GM11168 (cell line): ENCODE data around the gene TM9SF1.

Experiments used
- in situ Hi-C: fragments of 300-500 bp; cut with MboI; formaldehyde crosslinking; loops from one replicate; pipeline ENCODE4 v1.12.0; 2022; ENCODE audit warnings: low sequenced_read_pairs; ENCODE audit not compliant: unreplicated experiment

Gene TM9SF1

GRCh38 chr14:24181371-24182077, 13.7 kb downstream of the TM9SF1 start:
- in situ Hi-C loops, result no loop called here

DNA sequence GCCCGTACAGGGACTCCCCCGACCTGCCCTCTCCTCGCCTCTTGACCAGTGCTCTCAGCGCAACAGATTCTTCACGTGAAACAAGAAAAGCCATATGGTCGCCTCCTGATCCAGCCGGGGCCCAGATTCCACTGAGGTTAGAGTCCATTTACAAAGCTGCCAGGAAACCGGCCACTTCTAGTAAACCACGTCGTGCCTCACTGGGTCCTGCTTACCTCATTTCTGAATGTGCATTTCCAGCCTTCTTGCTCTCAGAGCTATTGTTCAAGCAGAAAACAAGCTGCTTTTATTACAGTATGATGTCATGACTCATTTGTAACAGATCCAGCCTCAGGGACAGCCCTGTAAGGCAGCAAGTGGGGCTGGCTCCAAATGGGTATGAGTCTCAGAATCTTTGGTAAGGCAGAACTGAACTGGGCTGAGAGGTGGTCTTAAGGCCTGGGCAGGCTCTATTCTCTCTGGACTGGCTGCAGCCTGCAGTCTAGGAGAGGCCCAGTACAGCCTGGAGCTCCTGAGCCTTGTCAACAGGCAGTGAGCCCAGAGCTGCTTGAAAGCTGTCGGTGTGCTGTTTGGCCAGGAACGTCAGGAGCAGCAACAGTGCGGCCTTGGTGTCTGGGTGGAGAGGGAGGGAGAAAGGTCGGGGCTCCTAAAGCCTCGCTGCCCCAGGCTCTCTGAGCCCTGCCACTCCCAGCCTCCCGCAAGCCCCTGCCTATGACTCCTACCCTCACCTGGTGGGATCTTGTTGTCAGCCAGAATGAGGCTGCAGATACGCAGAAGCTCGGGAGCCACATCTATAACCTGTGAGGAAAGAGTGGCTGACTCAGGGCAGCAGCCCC, 15.1 kb downstream of the TM9SF1 start:
- in situ Hi-C loops, result no loop called here

DNA sequence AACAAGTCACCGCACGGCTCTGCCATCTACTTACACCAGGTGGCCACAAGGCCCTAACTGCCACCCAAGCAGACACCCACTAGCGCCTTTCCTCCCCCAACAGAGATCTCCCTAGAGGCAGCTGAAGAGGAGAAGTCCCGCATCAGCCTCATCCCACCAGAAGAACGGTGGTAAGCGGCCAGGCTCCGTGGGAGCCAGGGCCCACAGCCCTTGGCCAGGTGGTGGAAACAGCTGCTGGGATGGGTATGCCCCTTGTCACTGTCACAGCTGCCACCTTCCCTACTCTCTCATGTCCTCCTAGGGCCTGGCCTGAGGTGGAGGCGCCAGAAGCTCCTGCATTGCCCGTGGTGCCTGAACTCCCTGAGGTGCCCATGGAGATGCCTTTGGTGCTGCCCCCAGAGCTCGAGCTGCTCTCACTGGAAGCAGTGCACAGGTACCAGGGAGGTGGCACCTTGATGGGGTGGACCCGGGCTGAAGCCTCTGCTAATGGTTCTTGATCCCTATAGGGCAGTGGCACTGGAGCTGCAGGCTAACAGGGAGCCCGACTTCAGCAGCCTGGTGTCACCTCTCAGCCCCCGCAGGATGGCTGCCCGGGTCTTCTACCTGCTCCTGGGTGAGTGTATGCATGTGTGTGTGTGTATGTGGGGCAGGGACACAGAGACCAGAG, 15.8 kb downstream of the TM9SF1 start:
- in situ Hi-C loops, result no loop called here

DNA sequence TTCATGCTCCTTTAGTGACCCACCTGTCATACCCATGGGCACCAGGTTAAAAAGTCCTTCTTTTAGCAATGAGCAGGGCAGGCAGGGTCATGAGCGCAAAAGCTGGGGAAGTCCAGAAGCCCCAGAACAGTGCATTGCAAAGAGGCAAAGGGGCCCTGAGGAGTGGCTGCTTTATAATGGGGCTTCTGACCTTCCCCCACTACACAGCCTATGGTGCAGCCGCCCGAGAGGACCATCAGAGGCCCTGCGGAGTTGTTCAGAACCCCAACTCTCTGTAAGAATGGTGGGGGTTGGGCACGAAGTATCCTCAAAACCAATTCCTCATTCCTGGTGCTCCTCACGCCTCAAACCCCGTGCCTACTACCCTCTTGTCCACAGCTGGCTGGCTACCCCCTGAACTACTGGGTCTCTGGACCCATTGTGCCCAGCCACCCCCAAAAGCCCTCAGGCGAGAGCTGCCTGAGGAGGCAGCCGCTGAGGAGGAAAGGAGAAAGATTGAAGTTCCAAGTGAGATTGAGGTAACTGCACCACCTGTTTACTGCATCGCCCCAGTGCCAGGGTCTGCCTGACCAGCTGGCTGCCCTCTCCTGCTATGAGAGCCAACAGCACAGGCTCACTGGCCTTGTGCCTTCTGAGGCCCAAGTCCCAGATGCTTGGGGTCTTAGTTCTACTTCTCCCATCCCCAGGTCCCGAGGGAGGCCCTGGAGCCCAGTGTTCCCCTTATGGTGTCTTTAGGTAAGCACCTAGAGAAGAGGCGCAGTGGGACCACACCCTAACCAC, 16.7 kb downstream of the TM9SF1 start:
- in situ Hi-C loops, result no loop called here

DNA sequence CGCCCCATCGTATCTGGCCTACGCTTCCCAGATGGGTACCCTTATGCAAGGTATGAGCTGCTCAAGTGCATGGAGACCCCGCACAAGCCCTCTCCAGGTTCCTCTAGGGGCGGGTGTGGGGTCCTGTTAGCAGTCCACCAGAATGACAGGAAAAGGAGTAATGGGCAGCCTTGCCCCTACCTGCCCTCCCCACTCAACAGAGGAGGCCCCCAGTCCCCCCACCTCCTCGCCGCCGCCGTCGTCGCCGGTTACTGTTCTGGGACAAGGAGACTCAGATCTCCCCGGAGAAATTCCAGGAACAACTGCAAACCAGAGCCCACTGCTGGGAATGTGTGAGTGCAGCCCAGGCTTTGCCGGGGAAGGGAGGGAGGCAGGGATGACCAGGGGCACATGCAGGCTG, 17.4 kb downstream of the TM9SF1 start:
- in situ Hi-C loops, result no loop called here

- in situ Hi-C loops, result no loop called here
These were observed 18.0 kb downstream of the TM9SF1 start for GRCh38 chr14:24177041-24177825.

GRCh38 chr14:24176599-24176998, 18.6 kb downstream of the TM9SF1 start:
- in situ Hi-C loops, result no loop called here

DNA sequence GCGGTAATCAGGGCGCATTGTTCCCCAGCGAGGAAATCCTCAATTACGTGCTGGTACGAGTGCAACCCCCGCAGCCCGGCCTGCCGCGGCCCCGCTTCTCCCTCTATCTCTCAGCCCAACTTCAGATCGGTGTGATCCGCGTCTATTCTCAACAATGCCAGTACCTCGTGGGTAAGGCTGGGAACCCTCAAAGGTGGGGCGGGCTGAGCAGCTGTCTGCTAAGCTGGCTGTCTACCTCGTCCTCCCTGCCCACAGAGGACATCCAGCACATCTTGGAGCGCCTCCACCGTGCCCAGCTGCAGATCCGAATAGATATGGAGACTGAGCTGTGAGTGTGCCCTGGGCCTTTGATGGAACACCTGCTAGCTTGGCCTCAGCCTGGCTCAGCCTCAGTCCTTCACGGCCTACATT, 22.4 kb downstream of the TM9SF1 start:
- in situ Hi-C loops, result no loop called here

DNA sequence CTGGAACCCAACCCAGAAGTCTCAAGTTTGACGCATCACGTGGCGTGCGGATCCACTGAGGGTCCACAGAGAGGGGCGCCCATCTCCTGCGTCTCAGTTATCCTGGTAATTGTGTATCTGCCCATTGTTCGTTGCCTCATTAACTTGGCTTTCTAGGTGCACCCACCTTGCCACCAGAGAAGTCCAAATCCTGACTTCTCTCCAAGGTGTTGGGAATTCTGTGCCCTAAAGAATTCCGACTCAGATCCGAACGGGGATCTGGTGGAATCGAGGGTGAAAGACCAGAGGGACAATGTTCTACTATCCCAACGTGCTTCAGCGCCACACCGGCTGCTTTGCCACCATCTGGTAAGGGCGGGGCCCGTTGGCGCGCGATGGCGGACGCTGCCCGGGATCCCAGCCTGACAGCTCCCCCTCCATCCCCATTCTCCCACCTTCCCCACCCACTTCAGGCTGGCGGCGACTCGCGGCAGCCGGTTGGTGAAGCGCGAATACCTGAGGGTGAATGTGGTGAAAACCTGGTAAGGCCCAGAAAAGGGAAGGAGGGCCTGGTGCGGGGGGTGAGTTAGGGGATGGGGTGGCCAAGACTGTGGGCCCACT, 22.9 kb downstream of the TM9SF1 start:
- in situ Hi-C loops, result no loop called here

DNA sequence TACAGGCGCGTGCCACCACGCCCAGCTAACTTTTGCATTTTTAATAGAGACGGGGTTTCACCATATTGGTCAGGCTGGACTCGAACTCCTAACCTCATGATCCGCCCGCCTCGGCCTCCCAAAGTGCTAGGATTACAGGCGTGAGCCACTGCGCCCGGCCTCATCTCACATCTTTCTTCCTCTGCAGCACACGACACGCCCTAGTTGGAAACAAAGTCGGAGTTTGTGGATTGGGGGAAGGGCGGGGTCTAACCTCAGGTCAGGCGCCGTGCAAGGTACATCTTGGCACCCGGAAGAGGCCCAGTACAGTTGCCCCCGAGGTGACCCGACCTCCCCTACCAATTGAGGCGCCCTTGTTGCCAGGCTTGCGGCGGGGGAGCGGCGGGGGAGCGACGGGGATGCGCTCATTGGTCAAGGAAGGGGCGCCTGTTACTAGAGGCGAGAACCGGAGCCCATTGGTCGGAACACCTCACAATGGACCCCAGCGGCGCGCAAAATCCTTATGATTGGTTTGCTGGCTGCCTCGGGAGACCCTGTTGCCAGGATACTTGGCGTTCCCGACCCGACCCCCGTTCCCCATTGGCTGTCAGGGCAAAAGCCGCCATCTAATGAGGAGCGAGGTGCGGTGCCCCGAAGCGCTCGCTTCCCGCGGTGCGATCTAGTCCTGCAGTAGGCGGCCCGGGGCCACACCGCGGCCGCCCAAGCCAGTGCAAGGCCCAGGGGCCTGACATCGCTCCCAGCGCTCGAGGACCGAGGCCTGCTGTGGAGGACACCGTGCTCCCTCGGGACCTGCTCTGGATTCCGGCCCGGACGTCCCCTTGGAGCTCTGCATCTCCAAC, 23.6 kb downstream of the TM9SF1 start, which contains the start of gene REC8:
Gene REC8 (plus strand): TSS at position 659 of the 839 bp plus-strand sequence. CDS start 473 bp downstream, outside the sequence.
- in situ Hi-C loops, result no loop called here

GRCh38 chr14:24167469-24168114, 27.6 kb downstream of the TM9SF1 start:
- in situ Hi-C loops, result no loop called here

- in situ Hi-C loops, result no loop called here
These were observed 29.5 kb downstream of the TM9SF1 start for GRCh38 chr14:24165785-24166184.

DNA sequence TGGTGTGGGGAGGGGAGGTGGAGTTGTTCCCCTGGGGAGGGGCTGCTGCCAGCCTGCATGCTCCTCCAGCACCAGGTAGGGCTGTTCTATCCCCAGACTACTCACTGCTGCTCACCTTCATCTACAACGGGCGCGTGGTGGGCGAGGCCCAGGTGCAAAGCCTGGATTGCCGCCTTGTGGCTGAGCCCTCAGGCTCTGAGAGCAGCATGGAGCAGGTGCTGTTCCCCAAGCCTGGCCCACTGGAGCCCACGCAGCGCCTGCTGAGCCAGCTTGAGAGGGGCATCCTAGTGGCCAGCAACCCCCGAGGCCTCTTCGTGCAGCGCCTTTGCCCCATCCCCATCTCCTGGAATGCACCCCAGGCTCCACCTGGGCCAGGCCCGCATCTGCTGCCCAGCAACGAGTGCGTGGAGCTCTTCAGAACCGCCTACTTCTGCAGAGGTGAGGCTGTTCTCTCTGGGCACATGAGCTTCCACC, 30.7 kb downstream of the TM9SF1 start:
- in situ Hi-C loops, result no loop called here

DNA sequence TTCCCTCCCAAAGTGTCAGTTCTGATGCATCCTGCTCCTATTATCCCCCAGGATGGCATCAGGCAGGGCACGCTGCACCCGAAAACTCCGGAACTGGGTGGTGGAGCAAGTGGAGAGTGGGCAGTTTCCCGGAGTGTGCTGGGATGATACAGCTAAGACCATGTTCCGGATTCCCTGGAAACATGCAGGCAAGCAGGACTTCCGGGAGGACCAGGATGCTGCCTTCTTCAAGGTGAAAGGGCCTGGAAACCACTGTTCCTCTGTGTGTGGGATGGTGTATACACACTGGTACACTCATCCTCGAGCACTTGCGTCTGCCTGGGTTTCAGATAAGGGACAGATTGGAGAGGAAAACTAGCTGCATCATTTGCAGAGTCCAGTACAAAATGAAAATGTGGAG, 33.1 kb downstream of the TM9SF1 start:
- in situ Hi-C loops, result no loop called here

- in situ Hi-C loops, result no loop called here
These were observed 34.1 kb downstream of the TM9SF1 start, which contains the start of gene IRF9 for GRCh38 chr14:24160850-24161804. Gene IRF9 (plus strand): TSS chr14:24161265. CDS start chr14:24162145, 880 bp downstream.

GRCh38 chr14:24160499-24160849, 34.8 kb downstream of the TM9SF1 start:
- in situ Hi-C loops, result no loop called here
